Stimulated activated CD8-positive, alpha-beta memory T cell treated with anti-CD3 and anti-CD28 coated beads, Interleukin-12 subunit alpha, Interleukin-12 subunit beta, amount 100 ng/mL, for 1 hour (primary cell): ENCODE data around the gene MIGA1.
"Not testable (repeated sequence)": the region's sequence is repeated elsewhere in the genome, so short reads cannot be mapped to it uniquely, and the experiment has no call there.

ENCODE experiments used
- DNase-seq: peaks from one replicate; pipeline ENCODE4 v3.0.0-alpha.2; 2020; ENCODE audit warnings: low read depth

Gene MIGA1

DNA sequence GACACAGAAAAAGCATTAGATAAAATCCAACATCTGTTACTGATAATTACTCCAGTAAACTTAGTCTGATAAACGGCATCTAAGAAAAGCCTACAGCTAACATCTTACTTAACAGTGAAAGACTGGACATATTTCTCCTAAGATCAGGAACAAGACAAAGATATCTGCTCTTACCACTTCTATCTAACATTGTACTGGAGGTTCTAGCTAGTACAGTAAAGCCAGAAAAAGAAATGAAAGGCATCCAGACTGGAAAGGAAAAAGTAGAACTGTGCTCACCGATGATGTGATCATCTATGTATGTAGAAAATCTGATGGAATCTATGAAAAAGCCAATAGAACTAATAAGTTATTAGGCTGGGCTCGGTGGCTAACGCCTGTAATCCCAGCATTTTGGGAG lies 130.7 kb downstream of the MIGA1 start:
- DNase-seq, result no peak

GRCh38 chr1:77918918-77919317 lies 139.5 kb downstream of the MIGA1 start:
- DNase-seq, result not testable (repeated sequence)

GRCh38 chr1:77925518-77925917 lies 146.1 kb downstream of the MIGA1 start:
- no peak for DNase-seq

DNA sequence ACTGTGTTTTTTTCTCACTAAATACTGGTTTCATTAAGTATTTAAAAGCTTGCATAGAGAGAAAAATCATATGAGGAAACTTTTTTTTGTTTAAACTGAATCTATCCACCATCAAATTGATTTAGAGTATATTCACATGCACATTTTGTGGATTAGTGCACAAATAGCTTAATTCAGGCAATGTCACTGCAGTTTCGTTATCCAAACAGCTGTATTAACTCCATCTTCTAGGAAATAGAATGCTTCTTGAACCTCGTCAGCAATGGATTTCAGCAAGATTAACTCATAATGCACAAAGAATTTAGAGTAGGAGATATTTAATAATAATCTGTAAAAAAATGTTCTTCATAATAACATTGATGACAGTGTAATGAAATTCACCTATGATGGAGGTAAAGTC lies 146.5 kb downstream of the MIGA1 start:
- DNase-seq, result no peak

DNA sequence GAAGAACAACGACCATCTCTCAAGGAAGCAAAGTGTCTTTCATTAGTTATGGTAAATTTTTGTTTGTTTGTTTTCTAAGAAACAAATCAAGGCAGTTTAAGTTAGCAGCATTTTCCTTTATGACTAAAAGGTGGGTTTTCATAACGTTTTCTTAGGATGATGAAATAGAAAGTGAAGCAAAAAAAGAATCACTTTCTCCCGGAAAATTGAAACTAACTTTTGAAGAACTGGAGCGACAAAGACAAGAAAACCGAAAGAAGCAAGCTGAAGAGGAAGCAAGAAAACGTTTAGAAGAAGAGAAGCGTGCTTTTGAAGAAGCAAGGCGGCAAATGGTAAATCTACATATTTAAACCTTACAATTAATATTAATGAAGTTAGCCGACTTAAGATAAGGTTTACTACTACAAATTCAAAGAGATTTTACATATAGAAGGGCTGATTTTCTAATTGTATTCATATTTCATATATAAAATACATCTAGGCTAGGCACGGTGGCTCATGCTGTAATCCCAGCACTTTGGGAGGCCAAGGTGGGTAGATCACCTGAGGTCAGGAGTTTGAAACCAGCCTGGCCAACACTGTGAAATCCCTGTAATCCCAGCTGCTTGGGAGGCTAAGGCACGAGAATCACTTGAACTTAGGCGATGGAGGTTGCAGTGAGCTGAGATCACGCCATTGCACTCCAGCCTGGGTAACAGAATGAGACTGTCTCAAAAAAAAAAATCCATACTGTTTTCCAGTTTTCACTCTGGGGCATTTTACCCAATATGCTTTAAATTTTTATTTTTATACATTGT lies 147.3 kb downstream of the MIGA1 start:
- DNase-seq, result no peak

DNA sequence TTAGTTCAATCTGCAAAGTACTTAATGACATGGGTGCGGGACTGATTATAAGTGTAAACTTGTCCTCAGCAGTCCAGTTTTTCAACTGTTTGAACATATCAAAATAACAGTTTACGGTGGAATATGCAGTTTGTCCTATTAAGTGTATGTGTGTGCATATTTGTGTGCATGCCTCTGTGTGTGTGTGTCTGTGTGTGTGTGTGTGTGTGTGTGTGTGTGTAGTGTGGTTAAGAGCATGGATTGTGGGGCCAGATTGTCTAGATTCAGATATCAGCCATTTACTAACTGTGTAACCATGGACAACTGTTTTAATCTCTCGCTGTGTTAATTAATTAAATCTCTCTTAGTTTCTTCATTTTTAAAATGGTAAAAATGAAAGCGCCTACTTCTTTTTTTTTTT lies 148.0 kb downstream of the MIGA1 start:
- no peak for DNase-seq
